ENCODE results near the gene MMAA.
"Not testable (repeated sequence)": the region's sequence is repeated elsewhere in the genome, so short reads cannot be mapped to it uniquely, and the experiment has no call there.

Gene MMAA

DNA sequence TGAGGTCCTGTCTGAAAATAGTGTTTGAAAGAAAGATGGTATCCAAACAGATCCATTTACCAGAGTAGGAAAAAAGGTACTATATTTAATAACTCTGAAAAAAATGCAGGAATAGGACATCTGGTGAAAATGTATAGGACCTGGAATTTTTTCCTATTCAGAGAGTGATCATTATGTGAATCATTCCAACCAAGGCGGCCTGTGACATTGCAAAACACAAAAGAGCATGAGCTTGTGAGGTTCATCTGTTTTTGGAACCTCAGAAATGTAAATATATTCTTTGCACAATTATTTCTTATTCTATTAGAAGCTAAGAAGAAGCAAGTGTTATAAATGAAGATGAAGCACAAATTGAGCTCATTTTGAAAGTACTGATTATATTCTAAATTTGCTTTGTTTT, 62.8 kb downstream of the MMAA start:
- Histone ChIP-seq H3K9me3 (ENCODE audit: insufficient read depth, low read depth, low read length) (peaks cover 6% of the 10 kb centered on the region), H3K27ac (ENCODE audit: low read length) (no peak overlapping the region), H3K4me3 (ENCODE audit: low read length) (no peak overlapping the region), H3K9ac (ENCODE audit: low read depth, low read length) (no peak overlapping the region), H3K27me3 (ENCODE audit: insufficient read depth, low read length) (no peaks in the 10 kb centered on the region), H3K4me1 (ENCODE audit: insufficient read depth, low read length) (0 out of 2 replicates have a peak, but pooled peaks cover 4% of the 10 kb centered on the region), H3K36me3 (ENCODE audit: insufficient read depth, low read depth, low read length) (no peaks in the 10 kb centered on the region)

DNA sequence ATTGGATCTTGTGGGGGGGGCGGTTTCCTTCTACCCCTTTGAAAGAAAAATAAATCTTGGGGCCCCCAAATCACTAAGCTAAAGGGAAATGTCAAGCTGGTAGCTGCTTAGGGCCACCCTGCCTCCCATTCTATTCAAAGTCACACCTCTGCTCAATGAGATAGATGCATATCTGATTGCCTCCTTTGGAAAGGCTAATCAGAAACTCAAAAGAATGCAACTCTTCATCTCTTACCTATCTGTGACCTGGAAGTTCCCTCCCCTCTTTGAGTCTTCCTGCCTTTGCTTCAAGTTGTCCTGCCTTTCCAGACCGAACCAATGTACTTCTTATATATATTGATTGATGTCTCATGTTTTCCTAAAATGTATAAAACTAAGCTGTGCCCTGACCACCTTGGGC, 67.8 kb downstream of the MMAA start:
- 0 out of 2 replicates have a peak, but pooled peaks cover 9% of the 10 kb centered on the region for H3K4me1 ChIP-seq (ENCODE audit: insufficient read depth, low read length)
- H3K27me3 ChIP-seq (ENCODE audit: insufficient read depth, low read length), result no peaks in the 10 kb centered on the region
- H3K9ac ChIP-seq (ENCODE audit: low read depth, low read length), result no peak overlapping the region
- H3K4me3 ChIP-seq (ENCODE audit: low read length), result no peak overlapping the region
- H3K9me3 ChIP-seq (ENCODE audit: insufficient read depth, low read depth, low read length), result no peaks in the 10 kb centered on the region
- no peaks in the 10 kb centered on the region for H3K36me3 ChIP-seq (ENCODE audit: insufficient read depth, low read depth, low read length)
- H3K27ac ChIP-seq (ENCODE audit: low read length), result no peak overlapping the region

- Histone ChIP-seq H3K27ac (ENCODE audit: low read length) (no peak overlapping the region), H3K27me3 (ENCODE audit: insufficient read depth, low read length) (no peaks in the 10 kb centered on the region), H3K36me3 (ENCODE audit: insufficient read depth, low read depth, low read length) (no peaks in the 10 kb centered on the region), H3K9me3 (ENCODE audit: insufficient read depth, low read depth, low read length) (no peaks in the 10 kb centered on the region), H3K9ac (ENCODE audit: low read depth, low read length) (no peak overlapping the region), H3K4me1 (ENCODE audit: insufficient read depth, low read length) (0 out of 2 replicates have a peak, but pooled peaks cover 9% of the 10 kb centered on the region), H3K4me3 (ENCODE audit: low read length) (no peak overlapping the region)
These were observed 71.4 kb downstream of the MMAA start for GRCh38 chr4:145690610-145691009.

- H3K4me3 ChIP-seq (ENCODE audit: low read length); H3K9me3 ChIP-seq (ENCODE audit: insufficient read depth, low read depth, low read length); H3K4me1 ChIP-seq (ENCODE audit: insufficient read depth, low read length); H3K27me3 ChIP-seq (ENCODE audit: insufficient read depth, low read length); H3K27ac ChIP-seq (ENCODE audit: low read length); H3K9ac ChIP-seq (ENCODE audit: low read depth, low read length); H3K36me3 ChIP-seq (ENCODE audit: insufficient read depth, low read depth, low read length): not testable (repeated sequence)
These were observed 72.2 kb downstream of the MMAA start for GRCh38 chr4:145691416-145691815.

- no peak overlapping the region for H3K9ac ChIP-seq (ENCODE audit: low read depth, low read length)
- no peaks in the 10 kb centered on the region for H3K36me3 ChIP-seq (ENCODE audit: insufficient read depth, low read depth, low read length)
- no peak overlapping the region for H3K27ac ChIP-seq (ENCODE audit: low read length)
- H3K27me3 ChIP-seq (ENCODE audit: insufficient read depth, low read length), result no peaks in the 10 kb centered on the region
- no peaks in the 10 kb centered on the region for H3K9me3 ChIP-seq (ENCODE audit: insufficient read depth, low read depth, low read length)
- no peak overlapping the region for H3K4me3 ChIP-seq (ENCODE audit: low read length)
- no peaks in the 10 kb centered on the region; the same call in 1 of the 2 replicates for H3K4me1 ChIP-seq (ENCODE audit: insufficient read depth, low read length)
These were observed 75.7 kb downstream of the MMAA start for GRCh38 chr4:145694929-145695328.

DNA sequence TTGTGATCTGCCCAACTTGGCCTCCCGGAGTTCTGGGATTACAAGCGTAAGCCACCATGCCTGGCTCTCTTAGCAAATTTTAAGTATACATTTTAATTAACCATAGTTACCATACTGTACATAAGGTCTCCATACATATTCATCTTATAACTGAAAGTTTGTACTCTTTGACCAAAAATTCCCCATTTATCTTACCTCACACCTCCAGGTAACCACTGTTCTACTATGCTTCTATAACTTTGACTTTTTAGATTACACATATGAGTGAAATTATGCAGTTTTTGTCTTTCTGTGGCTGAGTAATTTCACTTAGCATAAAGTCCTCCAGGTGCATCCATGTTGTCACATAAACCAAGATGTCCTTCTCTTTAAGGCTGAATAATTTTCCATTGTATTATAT, 78.1 kb downstream of the MMAA start:
- Histone ChIP-seq H3K4me3 (ENCODE audit: low read length) (no peak overlapping the region), H3K27me3 (ENCODE audit: insufficient read depth, low read length) (no peaks in the 10 kb centered on the region), H3K27ac (ENCODE audit: low read length) (no peak overlapping the region), H3K36me3 (ENCODE audit: insufficient read depth, low read depth, low read length) (no peaks in the 10 kb centered on the region), H3K4me1 (ENCODE audit: insufficient read depth, low read length) (no peaks in the 10 kb centered on the region; the same call in 1 of the 2 replicates), H3K9ac (ENCODE audit: low read depth, low read length) (no peak overlapping the region), H3K9me3 (ENCODE audit: insufficient read depth, low read depth, low read length) (no peaks in the 10 kb centered on the region)

- Histone ChIP-seq H3K9me3 (ENCODE audit: insufficient read depth, low read depth, low read length) (no peaks in the 10 kb centered on the region), H3K36me3 (ENCODE audit: insufficient read depth, low read depth, low read length) (no peaks in the 10 kb centered on the region), H3K9ac (ENCODE audit: low read depth, low read length) (no peak overlapping the region), H3K4me1 (ENCODE audit: insufficient read depth, low read length) (peaks cover 3% of the 10 kb centered on the region), H3K27ac (ENCODE audit: low read length) (no peak overlapping the region), H3K4me3 (ENCODE audit: low read length) (no peak overlapping the region), H3K27me3 (ENCODE audit: insufficient read depth, low read length) (no peaks in the 10 kb centered on the region)
These were observed 79.3 kb downstream of the MMAA start for GRCh38 chr4:145698507-145698906.

DNA sequence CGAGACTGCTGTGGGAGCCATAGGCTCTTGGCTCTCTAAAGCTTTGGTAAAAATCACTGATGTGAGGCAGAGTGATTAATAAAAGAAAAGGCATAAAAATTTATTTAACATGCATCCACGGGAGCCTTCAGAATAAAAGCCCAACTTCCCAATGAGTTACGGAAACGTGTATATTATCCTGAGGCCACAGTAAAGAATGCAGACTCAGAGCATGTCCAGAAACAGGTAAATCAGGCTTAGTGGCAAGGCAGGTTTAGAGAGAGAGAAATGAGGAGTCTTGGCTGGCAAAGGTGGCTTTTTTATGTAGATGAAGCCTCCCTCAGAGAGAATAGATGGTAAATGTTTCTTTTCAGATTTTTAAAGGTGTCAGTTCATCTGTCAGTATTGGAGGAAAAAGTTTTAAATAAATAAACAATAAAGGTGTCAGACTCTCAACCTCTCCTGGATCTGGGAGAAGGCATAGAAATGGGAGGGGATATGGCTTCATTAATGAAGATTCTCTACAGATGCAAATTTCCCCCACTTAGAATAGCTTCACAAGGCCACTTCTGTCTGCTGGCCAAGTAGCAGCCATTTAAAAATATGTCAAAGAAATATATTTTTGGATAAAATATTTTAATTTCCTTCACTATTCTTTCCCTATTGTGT, 84.8 kb downstream of the MMAA start:
- no peaks in the 10 kb centered on the region for H3K9me3 ChIP-seq (ENCODE audit: insufficient read depth, low read depth, low read length)
- peak overlapping the region; percentile 29; the same call in 1 of the 2 replicates for H3K9ac ChIP-seq (ENCODE audit: low read depth, low read length)
- no peaks in the 10 kb centered on the region; the same call in 1 of the 2 replicates for H3K36me3 ChIP-seq (ENCODE audit: insufficient read depth, low read depth, low read length)
- no peak overlapping the region for H3K27ac ChIP-seq (ENCODE audit: low read length)
- H3K4me1 ChIP-seq (ENCODE audit: insufficient read depth, low read length), result peaks cover 18% of the 10 kb centered on the region
- H3K27me3 ChIP-seq (ENCODE audit: insufficient read depth, low read length), result no peaks in the 10 kb centered on the region
- H3K4me3 ChIP-seq (ENCODE audit: low read length), result peak overlapping the region; percentile 36

DNA sequence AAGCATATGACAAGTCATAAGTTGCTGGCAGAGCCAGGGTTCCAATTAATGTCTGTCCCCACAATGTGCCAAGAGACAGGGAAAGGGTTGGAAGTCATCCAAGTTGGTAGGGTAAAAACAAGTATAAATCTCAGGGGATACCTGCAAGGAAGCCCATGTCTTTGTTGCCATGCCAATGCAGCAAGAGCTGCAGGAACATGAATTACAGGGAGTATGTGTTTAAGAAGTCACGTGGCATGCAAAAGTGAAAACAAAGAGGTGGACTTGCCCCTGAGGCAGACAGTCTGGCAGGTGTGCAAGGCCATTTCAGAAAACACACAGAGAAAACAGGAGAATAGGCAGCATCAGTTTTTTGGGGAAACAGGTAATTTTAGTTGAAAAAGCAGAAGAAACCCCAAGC, 90.2 kb downstream of the MMAA start:
- Histone ChIP-seq H3K36me3 (ENCODE audit: insufficient read depth, low read depth, low read length) (no peaks in the 10 kb centered on the region; the same call in 1 of the 2 replicates), H3K27ac (ENCODE audit: low read length) (no peak overlapping the region), H3K4me1 (ENCODE audit: insufficient read depth, low read length) (peaks cover 10% of the 10 kb centered on the region), H3K27me3 (ENCODE audit: insufficient read depth, low read length) (no peaks in the 10 kb centered on the region), H3K9ac (ENCODE audit: low read depth, low read length) (no peak overlapping the region), H3K4me3 (ENCODE audit: low read length) (no peak overlapping the region), H3K9me3 (ENCODE audit: insufficient read depth, low read depth, low read length) (no peaks in the 10 kb centered on the region)
